Stimulated activated CD4-positive, alpha-beta T cell treated with anti-CD3 and anti-CD28 coated beads, Interleukin-4, amount 100 ng/mL, for 1 hour (primary cell): ENCODE results near the gene SPO11.

Experiments
- DNase-seq: peaks from one replicate; pipeline ENCODE4 v3.0.0-alpha.2; 2020

The SPO11 gene

DNA sequence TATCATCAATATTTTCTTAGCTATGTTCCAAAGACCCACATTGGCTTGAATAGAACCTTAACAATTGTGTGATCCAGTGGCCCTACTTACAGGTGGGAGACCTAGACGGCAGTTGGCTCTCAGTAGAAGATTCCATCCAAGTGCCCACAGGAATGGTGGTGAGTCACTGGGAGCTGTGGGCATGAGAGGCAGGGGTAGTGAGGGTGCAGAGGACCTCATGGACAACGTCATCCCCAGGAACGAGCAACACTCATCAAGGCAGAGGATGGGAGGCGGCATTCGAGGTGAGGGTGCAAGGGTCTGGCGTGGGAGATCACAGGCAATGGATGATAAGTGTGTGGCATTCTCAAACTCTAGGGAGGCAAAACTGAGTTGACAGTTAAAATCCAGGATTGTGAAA is 17.5 kb upstream of the SPO11 start:
- no peak for DNase-seq

DNA sequence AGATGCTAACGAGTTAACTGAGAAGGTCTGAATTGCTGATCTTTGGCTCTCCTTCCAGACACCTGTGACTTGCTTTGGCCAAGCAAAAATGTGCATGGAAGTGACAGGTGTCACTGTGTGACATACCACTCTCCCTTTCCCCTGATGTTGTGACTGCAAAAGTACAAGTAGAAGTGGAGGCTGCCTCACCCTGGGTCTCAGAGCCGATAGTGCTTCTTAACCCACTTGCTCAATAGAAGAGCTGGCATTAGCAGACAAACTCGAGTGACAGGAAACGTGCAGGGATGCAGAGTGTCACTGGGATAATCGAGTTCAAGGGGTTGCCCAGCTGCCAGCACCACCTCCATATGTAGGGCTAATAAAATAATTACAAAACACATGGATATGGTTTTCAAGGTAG is 16.4 kb upstream of the SPO11 start:
- DNase-seq: no peak

- no peak for DNase-seq
Measured at GRCh38 chr20:57313951-57314350, 15.7 kb upstream of the SPO11 start.

- DNase-seq: no peak
Measured at GRCh38 chr20:57315083-57315975, 14.3 kb upstream of the SPO11 start.

DNA sequence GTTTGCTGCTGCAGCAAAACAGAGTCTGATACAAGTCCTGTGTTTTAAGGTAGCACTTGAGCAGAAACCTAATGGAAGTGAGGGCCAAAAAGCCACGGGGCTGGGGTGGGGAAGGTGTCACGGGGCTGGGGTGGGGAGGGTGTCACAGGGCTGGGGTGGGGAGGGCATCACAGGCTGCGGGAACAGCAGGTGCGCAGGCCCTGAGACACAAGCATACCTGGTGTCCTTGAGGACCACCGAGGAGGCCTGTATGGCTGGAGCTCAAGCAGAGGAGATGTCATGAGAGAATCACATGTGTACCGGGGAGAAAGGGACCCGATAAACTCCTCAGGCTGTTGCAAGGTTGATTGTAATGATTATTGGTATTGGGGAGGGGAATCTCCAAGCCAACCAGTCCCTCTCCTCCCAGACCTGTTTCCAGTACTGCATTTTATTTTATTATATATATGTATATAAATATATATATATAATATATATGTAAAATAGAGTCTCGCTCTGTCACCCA is 13.6 kb upstream of the SPO11 start:
- no peak for DNase-seq

- DNase-seq: no peak
Measured at GRCh38 chr20:57316795-57317201, 12.8 kb upstream of the SPO11 start.

- no peak for DNase-seq
Measured at GRCh38 chr20:57317316-57317788, 12.3 kb upstream of the SPO11 start.

DNA sequence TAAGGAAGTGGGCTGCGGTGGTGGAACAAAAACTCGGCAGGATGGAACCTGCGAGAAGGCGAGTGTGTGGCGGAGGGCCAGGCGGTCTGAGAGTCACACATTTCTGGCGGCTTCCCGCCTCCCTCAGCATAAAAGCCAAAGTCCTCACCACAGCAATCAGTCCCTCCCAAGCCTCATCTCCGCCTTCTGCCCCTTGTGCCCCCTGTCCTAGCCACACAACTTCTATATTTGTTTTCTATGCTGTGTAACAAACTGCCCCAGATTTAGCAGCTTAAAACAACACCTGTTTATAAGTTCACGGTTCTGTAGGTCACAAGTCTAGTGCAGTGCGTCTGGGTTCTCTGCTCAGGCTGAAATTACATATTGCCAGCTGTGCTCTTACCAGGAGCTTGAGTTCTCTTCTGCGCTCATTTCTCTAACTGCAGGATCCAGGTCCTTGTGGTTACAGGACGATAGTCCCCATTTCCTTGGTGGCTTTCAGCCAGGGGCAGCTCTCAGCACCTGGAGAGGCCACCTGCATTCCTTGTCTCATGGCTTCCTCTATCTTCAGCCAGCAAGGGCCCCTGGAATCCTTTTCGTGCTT is 11.7 kb upstream of the SPO11 start:
- DNase-seq: no peak

DNA sequence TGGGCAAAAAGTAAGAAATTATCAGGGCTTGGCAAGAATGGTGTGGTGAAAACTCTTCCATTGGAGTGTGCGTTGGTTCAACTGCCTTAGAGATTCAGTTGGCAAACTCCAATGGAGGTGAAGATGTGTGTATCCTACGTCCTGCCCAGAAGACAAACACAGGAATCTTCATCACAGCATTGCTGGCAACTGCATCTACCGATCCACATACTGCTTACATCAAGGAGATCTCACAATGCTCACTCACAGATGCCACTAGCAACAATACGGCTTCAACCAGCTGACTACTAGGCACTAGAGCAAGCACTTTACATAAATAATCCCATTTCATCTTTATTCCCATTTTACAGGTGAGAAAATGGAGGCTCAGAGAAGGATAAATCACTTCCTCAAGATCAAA is 10.0 kb upstream of the SPO11 start:
- no peak for DNase-seq

- DNase-seq: no peak
Measured at GRCh38 chr20:57320358-57320757, 9.2 kb upstream of the SPO11 start.

DNA sequence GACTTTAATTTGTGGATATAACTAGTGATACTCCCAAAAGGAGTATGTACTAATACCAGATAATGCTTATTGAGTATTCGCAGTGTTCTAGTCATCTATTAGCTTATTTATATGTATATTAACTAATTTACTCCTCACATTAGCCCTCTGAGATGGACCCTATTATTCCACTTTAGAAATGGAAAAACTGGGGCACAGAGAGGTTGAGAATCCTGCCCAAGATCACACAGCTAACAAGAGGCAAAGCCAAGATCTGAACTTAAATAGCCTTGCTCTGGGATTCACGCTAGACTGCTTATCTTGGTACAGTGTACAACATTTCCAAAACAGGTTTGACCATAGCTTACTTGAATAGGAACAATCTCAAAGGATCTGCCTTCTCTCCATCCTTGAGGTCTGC is 8.5 kb upstream of the SPO11 start:
- DNase-seq: no peak

GRCh38 chr20:57322476-57322875 is 7.1 kb upstream of the SPO11 start:
- DNase-seq: no peak

DNA sequence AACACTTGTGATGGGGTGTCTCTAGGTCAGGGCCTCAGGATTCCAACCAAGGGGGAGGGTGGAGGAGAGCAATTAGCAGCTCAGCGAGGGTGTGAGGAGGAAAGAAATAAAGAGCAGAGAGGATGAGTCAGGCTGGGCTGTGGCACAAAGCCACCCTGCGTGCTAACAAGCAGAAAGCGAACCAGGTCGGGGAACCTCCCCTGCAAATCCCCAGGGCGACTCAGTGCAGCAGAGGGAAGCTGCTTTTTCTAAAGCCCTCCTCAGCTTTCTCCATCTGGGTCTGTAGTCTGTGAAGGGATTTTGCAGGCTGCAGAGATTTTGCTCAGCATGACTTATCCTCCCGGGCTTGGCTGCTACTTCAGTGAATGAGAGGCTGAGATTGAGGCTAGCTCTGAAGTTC is 6.6 kb upstream of the SPO11 start:
- DNase-seq: no peak

GRCh38 chr20:57325632-57326356 is 3.8 kb upstream of the SPO11 start:
- no peak for DNase-seq

- DNase-seq: no peak
Measured at GRCh38 chr20:57326667-57327455, 2.7 kb upstream of the SPO11 start.

DNA sequence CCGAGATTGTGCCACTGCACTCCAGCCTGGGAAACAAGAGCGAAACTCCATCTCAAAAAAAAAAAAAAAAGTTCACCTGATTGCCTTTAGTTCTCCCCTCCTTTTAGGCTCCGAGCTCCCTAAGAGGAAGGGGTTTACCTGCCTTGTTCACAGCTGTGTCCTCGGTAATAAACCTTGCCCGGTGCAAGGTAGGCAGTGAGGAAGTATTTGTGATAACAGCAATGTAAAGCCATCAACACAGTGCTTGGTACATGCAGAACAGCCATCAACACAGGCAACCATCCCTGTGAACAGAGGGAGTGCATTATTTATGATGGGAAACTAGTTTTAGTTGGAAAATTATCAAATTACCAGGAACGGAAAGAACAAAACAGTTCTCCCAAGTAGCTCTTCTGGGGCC is 1.8 kb upstream of the SPO11 start:
- DNase-seq: no peak

DNA sequence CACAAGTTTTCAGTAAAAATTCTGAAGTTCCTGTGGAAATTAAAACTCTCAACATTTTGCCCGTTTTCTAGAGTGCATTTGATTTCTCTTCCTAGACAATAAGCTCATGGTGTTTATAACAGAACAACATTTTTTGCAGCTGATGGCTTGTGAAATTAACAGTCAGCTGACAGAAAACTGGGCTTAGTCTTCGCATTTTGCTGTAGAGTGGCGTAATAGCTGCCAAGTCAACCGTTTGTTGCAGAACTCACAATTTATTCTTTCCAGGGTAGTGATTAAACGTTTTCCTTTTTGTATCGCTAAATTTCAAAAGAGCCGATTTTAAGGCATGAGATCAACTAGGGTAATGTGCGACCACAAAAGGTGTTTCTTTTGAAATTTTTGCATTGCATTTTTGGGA is 1.4 kb downstream of the SPO11 start:
- no peak for DNase-seq

GRCh38 chr20:57332105-57333089 is 2.8 kb downstream of the SPO11 start:
- no peak for DNase-seq

DNA sequence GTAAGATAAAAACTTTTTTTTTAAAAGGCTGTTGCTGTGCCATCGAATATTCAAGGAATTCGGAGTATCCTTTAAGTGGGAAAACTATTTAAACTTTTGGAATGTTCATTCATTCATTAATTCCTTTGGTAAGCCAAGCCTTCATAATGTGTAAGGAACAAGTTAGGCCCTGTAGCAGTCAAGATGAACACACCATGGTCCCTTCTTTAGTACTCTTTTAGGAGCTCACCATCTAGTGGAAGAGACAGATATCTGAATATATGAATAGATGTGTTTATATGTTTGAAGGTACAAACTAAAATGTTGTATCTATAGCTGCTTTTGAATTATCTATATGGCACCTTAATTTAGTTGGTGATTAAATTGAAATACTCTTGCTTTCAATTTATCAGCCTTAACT is 5.8 kb downstream of the SPO11 start:
- no peak for DNase-seq

DNA sequence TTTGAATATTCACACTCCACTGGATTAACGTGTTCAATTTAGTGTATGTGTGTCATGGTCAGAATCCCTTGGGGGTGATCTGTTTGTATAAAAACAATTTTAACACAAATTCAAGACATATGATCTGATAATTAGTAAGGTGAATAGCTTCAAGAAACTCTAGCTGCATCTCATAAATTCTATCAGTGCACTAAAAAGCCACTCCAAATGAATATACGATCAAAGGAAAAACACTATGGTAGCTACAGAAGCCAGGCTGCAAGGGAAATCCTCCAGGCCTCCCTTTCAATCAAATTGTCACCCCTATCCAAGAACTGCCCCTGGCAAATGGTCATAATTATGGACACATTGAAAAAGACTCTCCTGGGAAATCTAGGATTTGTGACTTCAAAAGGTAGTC is 12.1 kb downstream of the SPO11 start:
- DNase-seq: no peak

DNA sequence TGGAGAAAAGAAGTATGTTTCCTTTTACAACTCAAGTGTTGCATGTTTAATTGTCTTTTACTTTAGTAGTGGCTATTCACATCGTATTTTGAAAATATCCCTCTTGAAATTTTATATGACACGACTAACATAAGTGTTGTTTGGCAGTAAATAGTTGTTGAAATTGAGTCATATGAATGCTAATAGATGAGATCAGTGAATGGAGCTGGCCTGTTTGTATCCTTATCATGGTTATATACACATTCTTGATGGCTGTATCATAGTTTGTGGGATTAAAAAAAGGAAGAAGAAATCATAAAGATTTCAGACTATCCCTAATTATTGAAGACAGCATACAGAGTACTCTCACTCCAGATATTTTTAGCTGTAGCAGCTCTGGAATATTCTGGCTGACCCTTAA is 13.2 kb downstream of the SPO11 start:
- no peak for DNase-seq

DNA sequence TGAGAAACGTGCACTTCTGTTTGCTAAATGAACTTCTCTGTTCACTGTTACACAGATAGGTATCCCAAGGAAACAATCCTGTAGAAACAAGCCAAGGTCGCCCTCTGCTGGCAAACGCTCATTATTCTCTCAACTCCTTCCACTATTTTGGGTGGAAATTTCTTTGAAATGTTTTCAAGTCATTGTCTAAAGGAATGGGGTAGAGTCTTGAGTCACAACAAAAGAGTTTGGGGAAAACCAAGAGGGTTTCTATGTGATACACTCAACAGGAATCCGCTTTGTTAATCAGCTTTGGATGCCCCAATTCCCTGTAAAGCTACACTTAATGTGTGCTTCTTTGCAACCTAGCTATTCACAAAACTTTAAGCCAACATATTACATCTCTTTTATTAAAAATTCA is 16.9 kb downstream of the SPO11 start:
- DNase-seq: peak; percentile 71
